HG03571 (cell line): Measurements from ENCODE around the gene ARHGEF19.
"Not testable (repeated sequence)": the region's sequence is repeated elsewhere in the genome, so short reads cannot be mapped to it uniquely, and the experiment has no call there.

ENCODE experiments used
- ATAC-seq: cut with Tn5 transposase; IDR thresholded peaks from one replicate; pipeline ENCODE4 v1.9.1; 2021; ENCODE audit not compliant: unreplicated experiment

The ARHGEF19 gene

GRCh38 chr1:16167331-16168143, 44.9 kb downstream of the ARHGEF19 start:
- ATAC-seq: no peak

- no peak for ATAC-seq
Observed at GRCh38 chr1:16166117-16166516, 46.3 kb downstream of the ARHGEF19 start.

GRCh38 chr1:16165548-16165947, 46.9 kb downstream of the ARHGEF19 start:
- no peak for ATAC-seq

- no peak for ATAC-seq
Observed at GRCh38 chr1:16165073-16165364, 47.4 kb downstream of the ARHGEF19 start.

- ATAC-seq: no peak
Observed at GRCh38 chr1:16164213-16165072, 48.0 kb downstream of the ARHGEF19 start.

- ATAC-seq: not testable (repeated sequence)
Observed at GRCh38 chr1:16163608-16164212, 48.7 kb downstream of the ARHGEF19 start.

- ATAC-seq: no peak
Observed at GRCh38 chr1:16162163-16162822, 50.2 kb downstream of the ARHGEF19 start.

- no peak for ATAC-seq
Observed at GRCh38 chr1:16161717-16162116, 50.7 kb downstream of the ARHGEF19 start.

GRCh38 chr1:16158993-16159831, 53.2 kb downstream of the ARHGEF19 start:
- no peak for ATAC-seq

GRCh38 chr1:16158025-16158424, 54.4 kb downstream of the ARHGEF19 start:
- no peak for ATAC-seq

GRCh38 chr1:16156848-16157495, 55.5 kb downstream of the ARHGEF19 start:
- no peak for ATAC-seq

GRCh38 chr1:16155537-16156410, 56.7 kb downstream of the ARHGEF19 start, which contains the start of gene EPHA2:
Gene EPHA2, minus strand, starts transcription at chr1:16156069. Its CDS starts 137 bp downstream, at chr1:16155932.
- no peak for ATAC-seq

- ATAC-seq: no peak
Observed at GRCh38 chr1:16153999-16154673, 58.3 kb downstream of the ARHGEF19 start.

GRCh38 chr1:16153096-16153998, 59.1 kb downstream of the ARHGEF19 start:
- no peak for ATAC-seq

- ATAC-seq: no peak
Observed at GRCh38 chr1:16152481-16153087, 59.9 kb downstream of the ARHGEF19 start.

- ATAC-seq: no peak
Observed at GRCh38 chr1:16151995-16152384, 60.5 kb downstream of the ARHGEF19 start.
